GM18499 (cell line): Measurements from ENCODE around the gene SORCS1.
"Not testable (repeated sequence)": the region's sequence is repeated elsewhere in the genome, so short reads cannot be mapped to it uniquely, and the experiment has no call there.

Source experiments
- ATAC-seq: cut with Tn5 transposase; IDR thresholded peaks from one replicate; pipeline ENCODE4 v1.9.1; 2021; ENCODE audit warnings: moderate number of reproducible peaks; ENCODE audit not compliant: insufficient read depth, unreplicated experiment

The SORCS1 gene

DNA sequence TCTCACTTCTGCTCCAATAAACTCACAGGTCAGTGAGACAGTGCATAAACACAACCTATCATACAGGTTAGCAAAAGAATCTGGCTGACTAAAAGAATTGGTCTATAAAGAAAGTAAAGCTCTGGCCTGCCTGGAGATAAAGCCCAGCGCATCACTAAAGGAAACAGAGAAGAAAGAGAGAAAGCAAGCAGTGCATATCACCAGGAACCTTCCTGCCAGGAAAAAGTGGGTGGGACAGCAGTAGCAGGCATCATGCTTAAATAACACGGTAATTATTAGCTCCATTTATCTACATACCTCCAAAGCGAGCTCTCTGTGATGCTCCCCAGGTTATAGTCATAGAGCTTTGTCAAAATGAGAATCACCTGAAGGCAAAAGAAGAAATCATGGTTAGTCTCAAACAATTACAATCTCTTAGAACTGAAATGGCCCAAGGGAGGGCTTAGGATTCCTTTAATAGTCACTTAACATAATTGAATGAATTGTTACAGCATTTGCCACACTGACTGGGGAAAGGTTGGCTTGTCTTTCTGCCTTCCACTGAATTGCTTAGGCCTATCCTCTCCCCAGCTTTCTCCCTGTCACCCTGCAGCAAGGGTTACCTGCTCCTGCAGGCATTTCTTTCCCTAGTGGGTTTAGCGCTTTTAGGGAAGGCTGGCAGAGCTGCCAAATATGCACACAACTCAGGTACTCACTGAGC, 208.1 kb downstream of the SORCS1 start:
- ATAC-seq: no peak

DNA sequence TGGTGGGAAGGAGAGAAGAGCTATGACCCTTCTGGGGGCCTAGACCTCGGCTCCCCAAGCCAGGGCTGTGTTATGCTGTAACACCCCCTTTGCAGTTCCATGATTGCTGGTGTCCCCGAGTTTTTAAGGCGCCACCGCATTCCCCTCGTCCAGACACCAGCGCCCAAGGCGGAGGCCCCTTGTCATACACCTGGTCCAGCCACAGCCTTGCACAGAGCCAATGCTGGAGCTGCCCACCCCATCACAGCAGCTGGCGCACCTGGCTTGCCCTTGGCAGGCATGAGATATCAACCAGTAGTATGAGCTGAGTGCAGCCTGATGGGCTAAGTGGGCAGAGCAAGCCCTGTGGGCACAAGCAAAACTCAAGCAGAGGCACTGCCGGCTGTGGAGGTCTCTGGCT, 209.4 kb downstream of the SORCS1 start:
- ATAC-seq: no peak

DNA sequence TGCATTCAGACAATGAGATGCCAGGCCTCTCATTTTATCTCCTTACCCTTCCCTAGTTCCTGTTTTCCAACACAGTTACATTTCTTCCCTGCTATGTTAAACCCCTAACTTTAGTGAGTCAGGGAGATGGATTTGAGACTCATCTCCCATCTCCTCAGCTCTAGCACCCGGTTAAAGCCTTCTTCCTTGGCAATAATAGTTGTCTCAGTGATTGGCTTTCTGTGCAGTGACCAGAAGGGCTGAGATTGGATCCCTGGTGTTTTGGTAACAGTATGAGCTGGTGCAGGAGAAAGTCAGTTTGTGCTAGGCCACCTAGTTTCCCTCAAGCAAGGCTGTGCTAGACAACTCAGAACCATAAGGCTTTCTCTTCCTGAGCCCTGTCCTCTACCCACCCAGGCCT, 212.5 kb downstream of the SORCS1 start:
- no peak for ATAC-seq

DNA sequence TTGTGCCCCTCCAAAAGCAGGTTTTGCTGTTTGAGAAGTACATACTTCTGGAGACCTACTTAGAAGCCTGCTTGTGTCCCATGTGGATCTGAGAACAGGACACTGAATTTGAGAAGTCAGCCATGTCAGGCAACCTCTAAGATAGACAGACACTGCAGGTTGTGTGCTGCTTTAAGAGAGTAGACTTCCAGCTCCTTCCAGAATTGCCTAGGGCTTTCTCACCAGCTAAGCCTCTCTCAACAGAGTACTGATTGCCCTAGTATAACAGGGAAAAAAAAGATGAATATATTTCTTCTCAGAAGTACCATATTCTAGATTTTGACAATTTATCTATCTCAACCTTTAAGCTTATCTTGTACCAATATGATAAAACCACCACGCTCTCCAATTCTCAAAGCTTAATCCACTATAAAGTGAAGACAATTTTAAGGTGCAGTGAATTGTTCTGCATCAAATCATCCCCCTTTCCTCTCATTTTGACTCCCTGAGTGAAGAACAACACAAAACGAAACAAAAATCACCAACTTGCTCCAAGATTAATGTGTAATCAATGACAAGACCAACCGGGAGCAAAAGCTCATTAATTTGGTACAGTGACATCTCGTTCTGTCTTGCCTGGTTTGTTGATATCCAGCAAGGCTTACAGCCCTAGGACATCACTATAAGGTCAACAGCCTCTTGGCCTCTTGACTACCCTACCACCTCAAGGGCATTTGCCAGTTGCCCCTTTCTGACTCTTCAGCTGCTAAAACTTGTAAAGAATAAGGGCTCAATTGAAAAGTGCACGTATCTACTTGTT, 214.6 kb downstream of the SORCS1 start:
- ATAC-seq: no peak

DNA sequence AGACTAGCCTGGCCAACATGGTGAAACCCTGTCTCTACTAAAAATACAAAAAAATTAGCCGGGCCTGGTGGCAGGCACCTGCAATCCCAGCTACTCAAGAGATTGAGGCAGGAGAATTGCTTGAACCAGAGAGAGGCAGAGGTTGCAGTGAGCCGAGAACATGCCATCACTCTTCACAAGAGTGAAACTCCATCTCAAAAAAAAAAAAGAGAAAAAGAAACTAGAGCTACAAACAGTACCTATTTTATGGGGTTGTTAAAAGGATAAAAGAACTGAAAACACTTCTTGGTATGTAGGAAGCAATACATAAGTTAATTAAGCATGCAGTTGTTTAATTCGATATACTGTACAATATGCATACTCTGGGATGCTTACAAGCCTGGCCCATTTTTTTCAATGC, 216.9 kb downstream of the SORCS1 start:
- ATAC-seq: peak; percentile 59

DNA sequence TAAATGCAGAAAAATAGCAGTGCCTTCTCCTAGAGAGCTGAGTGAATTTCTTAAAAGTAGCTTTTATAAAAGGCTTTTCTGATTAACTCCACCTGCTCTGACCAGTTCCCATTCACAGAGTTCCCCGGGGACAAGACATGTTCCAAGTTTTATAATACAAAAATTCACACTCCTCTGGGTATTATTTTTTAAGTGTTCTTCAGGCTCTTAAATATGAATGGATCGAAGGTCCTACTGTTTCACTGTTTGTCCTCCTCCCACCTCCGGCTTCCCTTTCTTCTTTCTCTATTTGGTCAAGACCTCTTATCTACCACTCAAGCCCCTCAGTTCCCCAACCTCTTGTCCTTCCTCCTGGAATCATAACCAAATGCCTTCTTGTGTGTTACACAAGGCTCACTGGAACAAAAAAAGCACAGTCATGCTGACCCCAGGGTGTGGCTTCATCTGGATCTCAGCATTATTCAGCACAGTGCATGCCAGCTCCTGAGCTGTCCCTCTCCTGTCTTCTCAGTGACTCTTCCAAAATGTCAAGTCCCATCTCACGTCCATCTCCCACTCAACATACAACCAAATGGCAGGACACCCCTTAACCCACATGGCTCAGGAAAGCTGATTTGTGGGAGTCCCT, 222.4 kb downstream of the SORCS1 start:
- no peak for ATAC-seq

DNA sequence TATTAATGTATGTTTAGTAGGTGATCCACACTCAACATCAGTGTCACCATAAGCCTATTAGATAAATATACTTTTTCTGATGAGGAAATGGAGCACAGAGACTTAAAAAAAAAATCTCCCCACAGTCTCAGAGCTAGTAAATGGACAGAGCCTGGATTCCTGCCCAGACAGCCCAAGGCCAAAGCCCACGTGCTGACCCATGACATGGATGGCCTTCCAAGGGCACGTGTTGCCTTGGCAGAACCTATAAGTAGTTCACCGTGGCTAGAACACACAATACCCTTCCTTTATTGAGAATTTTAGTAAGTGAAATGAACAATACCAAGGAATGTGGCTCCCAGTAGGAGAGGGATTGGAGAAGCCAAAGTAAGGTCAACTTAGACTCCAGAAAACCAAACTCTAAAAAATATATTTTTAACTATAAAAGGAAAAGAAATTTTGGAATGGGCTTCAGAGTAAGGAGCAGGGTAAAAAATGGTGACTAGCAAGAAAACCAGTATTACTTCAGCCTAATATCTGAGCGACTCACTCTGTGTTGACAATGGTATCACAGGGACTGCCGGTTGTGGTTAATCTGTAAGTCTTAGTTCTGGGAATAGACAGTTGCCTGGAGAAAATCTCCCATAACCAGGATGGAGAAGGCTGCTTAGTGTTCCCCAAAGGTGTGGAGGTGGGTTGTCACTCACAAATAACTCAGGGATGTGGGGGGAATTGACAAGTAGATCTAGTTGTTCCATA, 223.0 kb downstream of the SORCS1 start:
- ATAC-seq: no peak

DNA sequence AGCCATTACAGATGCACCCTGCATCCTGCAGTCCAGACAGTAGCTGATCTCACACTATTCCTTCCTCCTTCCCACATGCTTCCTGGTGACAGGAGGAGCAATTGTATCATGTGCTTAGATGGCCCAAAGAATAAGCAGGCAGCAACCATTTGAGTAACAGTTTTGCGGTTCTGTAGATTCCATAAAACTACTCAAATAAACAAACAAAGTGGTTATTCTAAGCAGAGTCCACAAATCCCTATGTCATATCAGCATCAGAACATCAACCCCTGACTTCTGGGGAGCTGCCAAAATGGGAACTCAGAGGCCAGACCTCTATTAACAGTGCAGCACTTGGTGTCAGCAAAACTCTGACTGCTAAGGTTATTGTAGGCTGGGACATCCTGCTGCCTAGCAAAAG, 226.0 kb downstream of the SORCS1 start:
- ATAC-seq: no peak

DNA sequence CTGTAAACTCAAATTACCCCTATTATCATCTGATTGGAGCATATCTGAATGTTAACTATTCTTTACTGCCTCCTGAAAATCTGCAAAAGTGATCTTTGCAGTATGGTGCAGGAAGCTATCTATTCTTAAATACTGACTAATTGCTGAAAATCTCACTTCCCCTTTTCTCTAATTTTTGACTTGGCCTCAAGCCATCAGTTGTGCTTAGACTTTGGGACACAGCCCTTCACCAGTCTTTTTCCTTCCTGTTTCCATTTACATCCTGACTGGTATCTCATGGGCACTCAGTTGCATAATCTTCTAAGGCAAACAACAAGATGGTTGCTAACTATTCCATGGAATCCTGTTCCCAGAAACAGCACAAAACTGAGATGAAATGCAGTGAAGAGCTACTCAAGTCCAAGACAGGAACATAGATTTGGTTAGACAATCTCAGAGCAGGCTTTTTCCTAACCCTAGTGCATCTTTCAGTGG, 228.5 kb downstream of the SORCS1 start:
- ATAC-seq: peak; percentile 71

DNA sequence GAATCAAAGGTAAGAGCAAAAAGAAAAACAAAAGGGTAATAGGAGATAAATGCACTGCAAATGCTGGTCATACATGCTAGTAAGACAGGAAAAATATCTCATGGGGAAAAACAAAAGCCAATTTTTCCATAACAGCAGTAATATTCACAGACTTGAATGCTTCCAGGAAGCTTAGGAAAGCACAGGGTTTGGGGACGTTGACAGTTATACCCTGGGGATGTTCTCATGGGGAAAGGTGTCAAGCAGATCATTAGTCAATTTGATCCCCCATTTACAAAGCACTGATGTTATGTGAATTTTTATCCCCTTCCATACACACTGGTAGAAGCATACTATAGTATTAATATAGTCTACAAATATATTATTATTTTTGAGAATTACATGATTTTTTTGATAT, 232.7 kb downstream of the SORCS1 start:
- no peak for ATAC-seq

DNA sequence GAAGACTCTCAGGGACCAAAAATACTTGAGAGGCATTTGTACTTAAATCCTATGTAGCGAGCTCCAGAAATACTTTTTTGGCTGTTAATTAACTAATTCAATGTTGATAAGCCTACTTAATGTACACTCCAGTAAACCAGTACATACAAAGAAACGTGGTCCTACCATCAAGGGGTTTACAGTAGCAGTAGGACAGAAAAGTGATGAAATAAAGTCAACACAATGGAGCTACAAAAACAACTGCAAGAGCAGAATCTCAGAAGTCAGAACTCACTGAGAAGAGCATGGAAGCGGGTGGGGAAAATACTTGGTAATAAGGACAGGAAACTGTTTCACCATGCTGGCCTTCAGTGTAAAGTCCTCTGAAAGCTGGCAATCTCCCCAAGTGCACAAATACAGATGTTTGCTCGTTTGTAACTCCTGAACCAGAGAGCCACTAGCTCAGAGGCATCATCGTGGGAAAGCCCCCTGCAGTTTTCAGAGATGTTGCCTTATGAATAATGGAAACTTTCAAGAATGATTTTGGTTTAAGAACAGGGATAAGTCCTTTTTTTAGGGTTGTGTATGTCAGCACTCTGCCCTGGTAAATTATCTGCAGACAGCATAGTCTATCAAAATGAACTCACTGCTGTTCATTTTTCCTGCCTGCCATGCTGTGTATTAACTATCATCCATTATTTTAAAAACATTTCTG, 233.2 kb downstream of the SORCS1 start:
- ATAC-seq: peak; percentile 72

DNA sequence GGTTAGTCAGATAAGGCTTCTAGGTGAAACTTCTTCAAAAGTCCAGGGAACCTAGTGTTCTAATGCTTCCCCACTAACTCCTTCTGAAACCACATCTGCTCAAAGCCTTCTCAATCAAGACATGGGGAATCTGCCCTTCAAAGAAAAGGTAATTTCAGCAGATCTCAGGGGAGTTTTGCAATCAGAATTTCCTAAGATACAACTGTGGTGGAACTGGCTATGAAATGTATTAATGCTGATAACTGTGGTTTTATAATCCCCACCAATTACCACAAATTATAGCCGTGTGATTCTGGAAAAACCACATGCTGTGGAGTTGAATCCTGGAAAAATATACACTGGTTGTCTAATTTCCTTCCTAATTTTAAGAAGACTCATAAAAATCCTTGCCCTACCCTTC, 233.8 kb downstream of the SORCS1 start:
- no peak for ATAC-seq

DNA sequence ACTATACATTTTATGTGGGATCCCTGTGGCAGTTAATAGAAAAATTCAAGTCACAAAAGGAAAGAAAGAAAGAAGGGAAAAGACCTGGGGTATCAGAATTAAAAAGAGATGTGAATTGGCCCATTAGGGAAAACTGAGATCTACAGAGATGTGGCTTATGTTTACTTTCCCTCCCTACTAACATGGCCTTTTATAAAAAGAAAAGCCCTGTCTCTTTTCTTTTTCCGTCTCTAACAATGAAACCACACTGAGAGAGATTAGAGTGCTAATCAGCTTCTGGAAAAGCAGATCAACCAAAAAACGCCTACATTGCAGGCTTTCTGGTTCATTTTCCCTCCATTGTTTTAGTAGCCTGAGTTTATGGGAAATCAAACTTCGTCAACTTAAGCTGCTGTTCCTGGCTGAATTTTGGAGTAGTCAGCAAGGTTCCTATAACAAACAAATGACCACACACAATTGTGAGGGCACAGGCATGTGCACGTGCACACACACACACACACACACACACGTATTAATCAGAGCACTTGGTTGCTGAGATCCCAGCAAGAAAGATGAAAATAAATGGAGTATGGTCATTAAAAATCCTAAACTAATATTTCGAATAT, 235.1 kb downstream of the SORCS1 start:
- ATAC-seq: no peak

DNA sequence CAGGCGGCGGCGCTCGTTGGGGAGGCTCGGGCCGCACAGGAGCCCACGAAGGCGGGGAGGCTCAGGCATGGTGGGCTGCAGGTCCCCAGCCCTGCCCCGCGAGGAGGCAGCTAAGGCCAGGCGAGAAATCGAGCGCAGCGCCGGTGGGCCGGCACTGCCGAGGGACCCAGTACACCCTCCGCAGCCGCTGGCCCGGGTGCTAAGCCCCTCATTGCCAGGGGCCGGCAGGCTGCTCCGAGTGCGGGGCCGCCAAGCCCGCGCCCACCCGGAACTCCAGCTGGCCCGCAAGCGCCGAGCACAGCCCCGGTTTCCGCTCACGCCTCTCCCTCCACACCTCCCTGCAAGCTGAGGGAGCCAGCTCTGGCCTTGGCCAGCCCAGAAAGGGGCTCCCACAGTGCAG, 236.4 kb downstream of the SORCS1 start:
- not testable (repeated sequence) for ATAC-seq

DNA sequence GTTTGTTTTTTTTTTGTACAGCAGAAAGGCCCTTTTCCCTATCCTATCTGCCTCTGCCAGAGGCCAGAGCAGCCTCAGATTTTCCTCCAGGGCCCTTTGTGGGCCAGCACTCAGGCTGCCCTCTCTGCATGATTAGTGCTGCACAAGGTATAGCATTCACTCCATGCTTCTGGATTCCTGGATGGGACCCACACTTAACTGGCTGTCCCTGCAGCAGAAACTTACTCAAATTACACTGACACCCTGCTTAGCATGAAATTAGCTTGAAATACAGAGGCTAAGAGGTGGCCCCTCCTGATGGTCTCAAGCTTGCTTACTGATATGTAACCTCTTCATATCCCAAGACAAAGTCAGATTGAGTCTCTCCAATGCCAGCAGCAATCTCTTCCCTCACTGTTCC, 239.3 kb downstream of the SORCS1 start:
- no peak for ATAC-seq

DNA sequence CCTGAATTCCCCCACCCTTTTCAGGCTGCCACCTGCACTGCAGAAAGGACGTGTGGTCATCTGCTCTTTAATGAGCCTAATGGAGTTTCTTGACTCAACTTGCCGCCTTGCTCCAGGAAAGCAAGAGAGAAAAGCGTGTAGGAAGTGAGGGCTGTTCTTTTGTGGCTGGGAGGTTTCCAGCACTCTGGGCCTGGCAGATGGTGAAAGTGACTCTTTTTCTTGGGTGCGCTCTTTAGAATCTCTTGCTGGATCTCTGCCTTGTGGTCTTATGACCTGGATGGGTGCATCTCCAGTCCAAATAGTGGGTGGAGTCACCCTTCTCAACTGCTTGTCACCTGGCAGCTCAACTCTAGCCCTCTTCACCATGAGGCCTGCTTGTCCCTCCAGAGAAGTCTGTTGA, 244.0 kb downstream of the SORCS1 start:
- no peak for ATAC-seq

DNA sequence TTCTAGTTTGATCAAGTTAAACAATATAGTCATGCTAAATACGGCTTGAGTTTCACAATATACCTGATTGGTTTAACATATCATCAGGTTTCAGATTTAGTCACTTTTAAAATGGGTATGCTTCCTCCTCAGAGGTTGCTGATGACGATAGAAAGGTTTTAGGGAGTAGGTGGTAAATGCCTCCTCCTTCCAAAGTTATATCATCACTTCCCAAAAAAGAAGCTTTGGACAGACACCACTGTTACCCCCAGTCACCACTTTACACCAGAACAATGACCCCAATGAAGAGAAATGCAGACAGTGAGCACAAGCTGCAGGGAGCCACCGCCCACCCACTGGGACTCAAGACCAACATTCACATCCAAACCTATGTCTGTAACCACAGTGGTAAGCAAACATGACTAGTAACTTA, 244.6 kb downstream of the SORCS1 start:
- peak; percentile 91 for ATAC-seq

DNA sequence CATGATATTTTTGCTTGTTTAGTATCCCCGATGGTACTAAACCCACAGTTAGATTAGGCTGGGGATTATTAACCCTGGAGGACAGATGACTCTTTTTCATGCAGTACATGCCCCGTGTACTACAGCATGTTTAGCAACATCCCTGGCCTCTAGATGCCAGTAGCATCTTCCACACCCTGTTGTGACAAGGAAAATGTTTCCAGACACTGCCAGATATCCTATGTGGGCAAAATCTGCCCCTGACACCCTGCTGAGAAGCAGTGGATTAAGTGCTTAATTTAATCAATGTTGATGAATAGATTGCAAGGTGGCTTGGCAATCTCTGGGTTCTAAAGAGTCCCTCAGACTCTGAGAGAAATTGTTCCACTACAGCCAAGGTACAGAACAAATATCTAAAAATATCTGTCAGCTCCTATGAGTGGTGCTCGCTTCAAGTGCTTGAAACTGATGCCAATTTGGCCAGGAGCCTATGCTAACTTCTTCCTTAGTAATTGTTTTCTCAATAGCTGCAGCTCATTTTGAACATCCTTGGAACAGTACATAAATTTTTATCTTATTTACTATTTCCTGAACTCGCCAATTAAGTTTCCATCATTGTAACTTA, 247.0 kb downstream of the SORCS1 start:
- no peak for ATAC-seq

DNA sequence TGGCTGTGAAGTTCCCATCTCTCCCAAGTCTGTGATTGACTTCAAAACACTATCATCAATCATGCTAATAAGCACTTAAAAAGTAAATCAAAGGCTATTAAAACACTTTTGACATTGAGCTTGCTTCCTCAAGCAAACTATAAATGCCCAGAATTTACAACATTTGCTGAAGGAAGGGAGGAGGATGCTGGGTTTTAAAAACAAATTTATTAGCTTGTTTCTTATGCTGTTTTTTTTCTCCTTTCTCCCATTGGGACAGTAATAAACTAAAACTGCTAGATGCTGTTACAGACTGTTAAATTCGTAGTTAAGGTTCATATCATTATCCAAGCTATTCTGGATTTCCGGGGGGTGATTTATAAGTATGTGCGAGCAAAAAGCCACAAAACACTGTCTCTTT, 250.5 kb downstream of the SORCS1 start:
- no peak for ATAC-seq
